ENCODE measurements around the gene CTNNBL1.
A peak's percentile ranks its signal among the peaks of the same experiment; 100 is the strongest.

The CTNNBL1 gene

GRCh38 chr20:37914672-37915433 is 221.0 kb downstream of the CTNNBL1 start:
- Histone ChIP-seq H3K4ac (ENCODE audit: low read depth, low read length) (no peak overlapping the region), H3K79me2 (ENCODE audit: control insufficient read depth, insufficient read depth, low read length, poor library complexity) (no peaks in the 10 kb centered on the region), H2BK5ac (ENCODE audit: low read depth, low read length, poor library complexity) (peak overlapping the region; percentile 34), H2BK12ac (ENCODE audit: low read length) (peak overlapping the region; percentile 32), H2BK120ac (ENCODE audit: insufficient read depth, low read length, poor library complexity) (peak overlapping the region; percentile 89), H3K4me3 (ENCODE audit: low read depth, low read length) (no peak overlapping the region), H3K27ac (ENCODE audit: low read depth, low read length) (peak overlapping the region; percentile 28), H3K14ac (ENCODE audit: low read length) (peak overlapping the region; percentile 67), H3K9ac (ENCODE audit: low read length) (no peak overlapping the region), H3K79me1 (ENCODE audit: low read length) (peaks cover 9% of the 10 kb centered on the region), H2AK5ac (ENCODE audit: low read length) (peak overlapping the region; percentile 53), H4K12ac (ENCODE audit: low read depth, low read length) (peak overlapping the region; percentile 32), H3K4me2 (ENCODE audit: low read length) (peak overlapping the region; percentile 61), H4K8ac (ENCODE audit: low read depth, low read length) (peak overlapping the region; percentile 74), H3K27me3 (ENCODE audit: insufficient read depth, low read length) (no peaks in the 10 kb centered on the region), H3K4me1 (ENCODE audit: control insufficient read depth in 1 of 2, insufficient read depth in 2 of 2, low read length in 2 of 2) (peaks cover 13 to 16% of the 10 kb centered on the region in 2 experiments), H4K91ac (ENCODE audit: low read depth, low read length) (peak overlapping the region; percentile 54), H3K23ac (ENCODE audit: low read length) (no peak overlapping the region), H2AFZ (ENCODE audit: insufficient read depth, low read length, poor library complexity) (peak overlapping the region; percentile 12), H3K9me3 (ENCODE audit: insufficient read depth, low read depth, low read length) (no peaks in the 10 kb centered on the region), H3K18ac (ENCODE audit: low read length) (peak overlapping the region; percentile 72), H3K36me3 (ENCODE audit: control insufficient read depth in 1 of 2, insufficient read depth in 2 of 2, low read length in 2 of 2) (no peaks in the 10 kb centered on the region)
- no peak for DNase-seq
- no CpG with 5 or more reads among the region's 34 CpGs for WGBS (ENCODE audit: extremely low coverage, insufficient coverage, insufficient read length)

- H4K12ac ChIP-seq (ENCODE audit: low read depth, low read length) = no peak overlapping the region
- no peaks in the 10 kb centered on the region for H3K9me3 ChIP-seq (ENCODE audit: insufficient read depth, low read depth, low read length)
- no CpG with 5 or more reads among the region's 10 CpGs for WGBS (ENCODE audit: extremely low coverage, insufficient coverage, insufficient read length)
- no peak overlapping the region for H3K18ac ChIP-seq (ENCODE audit: low read length)
- H3K9ac ChIP-seq (ENCODE audit: low read length) = no peak overlapping the region
- peak overlapping the region; percentile 27 for H2BK120ac ChIP-seq (ENCODE audit: insufficient read depth, low read length, poor library complexity)
- H3K4me1 ChIP-seq (ENCODE audit: control insufficient read depth in 1 of 2, insufficient read depth in 2 of 2, low read length in 2 of 2) = peaks cover 13 to 16% of the 10 kb centered on the region in 2 experiments
- H3K79me2 ChIP-seq (ENCODE audit: control insufficient read depth, insufficient read depth, low read length, poor library complexity) = no peaks in the 10 kb centered on the region
- no peak for DNase-seq
- H3K79me1 ChIP-seq (ENCODE audit: low read length) = peaks cover 9% of the 10 kb centered on the region
- H2BK12ac ChIP-seq (ENCODE audit: low read length) = peak overlapping the region; percentile 23
- H3K27ac ChIP-seq (ENCODE audit: low read depth, low read length) = peak overlapping the region; percentile 28
- peak overlapping the region; percentile 54 for H4K91ac ChIP-seq (ENCODE audit: low read depth, low read length)
- H2AK5ac ChIP-seq (ENCODE audit: low read length) = no peak overlapping the region
- peak overlapping the region; percentile 52 for H4K8ac ChIP-seq (ENCODE audit: low read depth, low read length)
- no peaks in the 10 kb centered on the region for H3K36me3 ChIP-seq (ENCODE audit: control insufficient read depth in 1 of 2, insufficient read depth in 2 of 2, low read length in 2 of 2)
- peak overlapping the region; percentile 61 for H3K4me2 ChIP-seq (ENCODE audit: low read length)
- H2BK5ac ChIP-seq (ENCODE audit: low read depth, low read length, poor library complexity) = peak overlapping the region; percentile 8
- H2AFZ ChIP-seq (ENCODE audit: insufficient read depth, low read length, poor library complexity) = peak overlapping the region; percentile 12
- no peak overlapping the region for H3K14ac ChIP-seq (ENCODE audit: low read length)
- H3K27me3 ChIP-seq (ENCODE audit: insufficient read depth, low read length) = no peaks in the 10 kb centered on the region
- H3K23ac ChIP-seq (ENCODE audit: low read length) = no peak overlapping the region
- no peak overlapping the region for H3K4ac ChIP-seq (ENCODE audit: low read depth, low read length)
- H3K4me3 ChIP-seq (ENCODE audit: low read depth, low read length) = no peak overlapping the region
Measured at GRCh38 chr20:37915434-37915787, 221.6 kb downstream of the CTNNBL1 start.

GRCh38 chr20:37915800-37916570 is 222.2 kb downstream of the CTNNBL1 start:
- H3K23ac ChIP-seq (ENCODE audit: low read length) = no peak overlapping the region
- no peaks in the 10 kb centered on the region for H3K36me3 ChIP-seq (ENCODE audit: control insufficient read depth in 1 of 2, insufficient read depth in 2 of 2, low read length in 2 of 2)
- H2BK120ac ChIP-seq (ENCODE audit: insufficient read depth, low read length, poor library complexity) = no peak overlapping the region
- H3K18ac ChIP-seq (ENCODE audit: low read length) = peak overlapping the region; percentile 37
- H4K8ac ChIP-seq (ENCODE audit: low read depth, low read length) = no peak overlapping the region
- H3K9ac ChIP-seq (ENCODE audit: low read length) = no peak overlapping the region
- no peak overlapping the region for H4K91ac ChIP-seq (ENCODE audit: low read depth, low read length)
- H3K79me1 ChIP-seq (ENCODE audit: low read length) = peaks cover 9% of the 10 kb centered on the region
- peaks cover 13 to 18% of the 10 kb centered on the region in 2 experiments for H3K4me1 ChIP-seq (ENCODE audit: control insufficient read depth in 1 of 2, insufficient read depth in 2 of 2, low read length in 2 of 2)
- no peaks in the 10 kb centered on the region for H3K9me3 ChIP-seq (ENCODE audit: insufficient read depth, low read depth, low read length)
- no CpG with 5 or more reads among the region's 21 CpGs for WGBS (ENCODE audit: extremely low coverage, insufficient coverage, insufficient read length)
- H2BK12ac ChIP-seq (ENCODE audit: low read length) = no peak overlapping the region
- no peak overlapping the region for H2AFZ ChIP-seq (ENCODE audit: insufficient read depth, low read length, poor library complexity)
- H3K27me3 ChIP-seq (ENCODE audit: insufficient read depth, low read length) = no peaks in the 10 kb centered on the region
- no peak overlapping the region for H3K4ac ChIP-seq (ENCODE audit: low read depth, low read length)
- DNase-seq = no peak
- H4K12ac ChIP-seq (ENCODE audit: low read depth, low read length) = no peak overlapping the region
- no peak overlapping the region for H3K27ac ChIP-seq (ENCODE audit: low read depth, low read length)
- H3K4me3 ChIP-seq (ENCODE audit: low read depth, low read length) = no peak overlapping the region
- no peak overlapping the region for H2BK5ac ChIP-seq (ENCODE audit: low read depth, low read length, poor library complexity)
- no peaks in the 10 kb centered on the region for H3K79me2 ChIP-seq (ENCODE audit: control insufficient read depth, insufficient read depth, low read length, poor library complexity)
- no peak overlapping the region for H3K14ac ChIP-seq (ENCODE audit: low read length)
- peak overlapping the region; percentile 13 for H2AK5ac ChIP-seq (ENCODE audit: low read length)
- H3K4me2 ChIP-seq (ENCODE audit: low read length) = peak overlapping the region; percentile 22

GRCh38 chr20:37917461-37917860 is 223.6 kb downstream of the CTNNBL1 start:
- H2AK5ac ChIP-seq (ENCODE audit: low read length) = no peak overlapping the region
- no peak overlapping the region for H2BK120ac ChIP-seq (ENCODE audit: insufficient read depth, low read length, poor library complexity)
- H3K27ac ChIP-seq (ENCODE audit: low read depth, low read length) = no peak overlapping the region
- H3K9me3 ChIP-seq (ENCODE audit: insufficient read depth, low read depth, low read length) = no peaks in the 10 kb centered on the region
- no peak overlapping the region for H4K12ac ChIP-seq (ENCODE audit: low read depth, low read length)
- peaks cover 13 to 18% of the 10 kb centered on the region in 2 experiments for H3K4me1 ChIP-seq (ENCODE audit: control insufficient read depth in 1 of 2, insufficient read depth in 2 of 2, low read length in 2 of 2)
- no peaks in the 10 kb centered on the region for H3K36me3 ChIP-seq (ENCODE audit: control insufficient read depth in 1 of 2, insufficient read depth in 2 of 2, low read length in 2 of 2)
- no peak overlapping the region for H4K91ac ChIP-seq (ENCODE audit: low read depth, low read length)
- H3K4me2 ChIP-seq (ENCODE audit: low read length) = no peak overlapping the region
- H2BK12ac ChIP-seq (ENCODE audit: low read length) = no peak overlapping the region
- no peak overlapping the region for H3K9ac ChIP-seq (ENCODE audit: low read length)
- H3K79me2 ChIP-seq (ENCODE audit: control insufficient read depth, insufficient read depth, low read length, poor library complexity) = no peaks in the 10 kb centered on the region
- H3K4ac ChIP-seq (ENCODE audit: low read depth, low read length) = no peak overlapping the region
- no peak overlapping the region for H3K14ac ChIP-seq (ENCODE audit: low read length)
- H3K4me3 ChIP-seq (ENCODE audit: low read depth, low read length) = no peak overlapping the region
- H3K18ac ChIP-seq (ENCODE audit: low read length) = no peak overlapping the region
- no CpG with 5 or more reads among the region's 12 CpGs for WGBS (ENCODE audit: extremely low coverage, insufficient coverage, insufficient read length)
- no peak overlapping the region for H2AFZ ChIP-seq (ENCODE audit: insufficient read depth, low read length, poor library complexity)
- H4K8ac ChIP-seq (ENCODE audit: low read depth, low read length) = no peak overlapping the region
- H3K23ac ChIP-seq (ENCODE audit: low read length) = no peak overlapping the region
- no peak overlapping the region for H2BK5ac ChIP-seq (ENCODE audit: low read depth, low read length, poor library complexity)
- peaks cover 9% of the 10 kb centered on the region for H3K79me1 ChIP-seq (ENCODE audit: low read length)
- DNase-seq = no peak
- no peaks in the 10 kb centered on the region for H3K27me3 ChIP-seq (ENCODE audit: insufficient read depth, low read length)
